Panc1 (cell line): ENCODE data around the gene FAM83D. TPM values are rescaled to one million over a fixed set of nuclear protein-coding genes. Genes with fewer than 3 reads are reported as not detected.

Source experiments
- ATAC-seq: fragments of 200-7000 bp; cut with Tn5 transposase; 2 replicates; pipeline ENCODE4 v1.9.1; 2020; ENCODE audit warnings: mild to moderate bottlenecking, moderate library complexity
- BruUV-seq: library from RNA; stranded (reverse); fragments of 400-500 nt; replicated peaks from 2 replicates; lab custom pipeline; 2021; lab: Mats Ljungman, UMichigan
- CTCF ChIA-PET: fragments of 300-600 bp; sonication (Branson Sonifier 250); formaldehyde crosslinking; loops from one replicate; lab custom pipeline; 2022; ENCODE audit warnings: antibody characterized with exemption; lab: Charles Lee
- POLR2A ChIA-PET: fragments of 300-600 bp; sonication (Branson Sonifier 250); formaldehyde crosslinking; loops from one replicate; lab custom pipeline; 2022; ENCODE audit warnings: antibody characterized with exemption; lab: Charles Lee
- DNase-seq: peaks from one replicate; pipeline ENCODE4 v3.0.0-alpha.2; 2010; ENCODE audit warnings: low read depth, low spot score
- H3K27ac ChIP-seq: 2 replicates; pipeline ENCODE4 v1.5.1; 2011; ENCODE audit warnings: mild to moderate bottlenecking, low read length, inconsistent platforms
- H3K27me3 ChIP-seq: fragments of 200-500 bp; sonication (Bioruptor generic); 2 replicates; pipeline ENCODE4 v1.6.0; 2014; ENCODE audit warnings: low read length, inconsistent platforms; ENCODE audit not compliant: control insufficient read depth, insufficient read depth
- H3K36me3 ChIP-seq: fragments of 200-500 bp; sonication (Bioruptor generic); 2 replicates; pipeline ENCODE4 v1.5.1; 2014; ENCODE audit warnings: inconsistent platforms, mild to moderate bottlenecking, low read length, moderate library complexity; ENCODE audit not compliant: control insufficient read depth, insufficient read depth
- H3K4me1 ChIP-seq: 2 replicates; pipeline ENCODE4 v1.5.1; 2011; ENCODE audit warnings: inconsistent platforms, mild to moderate bottlenecking, low read length, moderate library complexity; ENCODE audit not compliant: control insufficient read depth, insufficient read depth
- H3K4me3 ChIP-seq, 2 experiments: 2 replicates each; pipeline ENCODE4 v1.5.1; 2011 to 2012; ENCODE audit warnings: low read depth in 2 of 2, low read length in 2 of 2, mild to moderate bottlenecking in 2 of 2, inconsistent platforms in 1 of 2, moderate library complexity in 1 of 2
- H3K9me3 ChIP-seq: fragments of 200-500 bp; sonication (Bioruptor generic); 2 replicates; pipeline ENCODE4 v1.5.1; 2014; ENCODE audit warnings: low read depth, mild to moderate bottlenecking, inconsistent platforms, low read length, moderate library complexity; ENCODE audit not compliant: control insufficient read depth, insufficient read depth
- POLR2AphosphoS5 ChIP-seq: IDR thresholded peaks from 2 replicates; pipeline ENCODE4 v1.6.1; 2012; ENCODE audit warnings: mild to moderate bottlenecking, low read depth, low read length, moderate library complexity
- SIN3A ChIP-seq: IDR thresholded peaks from 2 replicates; pipeline ENCODE4 v1.6.1; 2012; ENCODE audit warnings: low read depth, mild to moderate bottlenecking, low read length, moderate library complexity, borderline replicate concordance; ENCODE audit not compliant: insufficient read depth
- TCF7L2 ChIP-seq: IDR thresholded peaks from 2 replicates; pipeline ENCODE4 v1.6.1; 2011; ENCODE audit warnings: mild to moderate bottlenecking, low read depth, low read length, inconsistent platforms
- in situ Hi-C: cut with HindIII; loops from 2 replicates; pipeline ENCODE4 v1.10.0; 2016; ENCODE audit warnings: low sequenced_read_pairs, low pct_unique_long_range_greater_than_20kb
- intact Hi-C: fragments of 100-400 bp; cut with micrococcal nuclease; formaldehyde crosslinking; loops from one replicate; pipeline ENCODE4 v1.10.0; 2022; ENCODE audit not compliant: unreplicated experiment
- total RNA-seq: library from RNA; stranded (reverse); gene quantifications from one replicate; pipeline ENCODE4 v1.2.1, GENCODE V29; 2021; ENCODE audit not compliant: unreplicated experiment
- TF ChIP-seq, protein P1 (sequence below), 2 experiments: IDR thresholded peaks; 2 replicates each; pipeline ENCODE4 v1.6.1; 2011 to 2012; ENCODE audit warnings: low read depth in 2 of 2, control low read depth in 1 of 2, low read length in 1 of 2, mild to moderate bottlenecking in 1 of 2, moderate library complexity in 1 of 2; ENCODE audit not compliant: insufficient read depth in 1 of 2
- TF ChIP-seq, protein P2 (sequence below): fragments of 450-650 bp; IDR thresholded peaks from 2 replicates; pipeline ENCODE4 v1.5.1; 2017; ENCODE audit warnings: mild to moderate bottlenecking

Gene FAM83D
- total RNA-seq, 1 experiment from 2014 or later: 30.9 TPM

DNA sequence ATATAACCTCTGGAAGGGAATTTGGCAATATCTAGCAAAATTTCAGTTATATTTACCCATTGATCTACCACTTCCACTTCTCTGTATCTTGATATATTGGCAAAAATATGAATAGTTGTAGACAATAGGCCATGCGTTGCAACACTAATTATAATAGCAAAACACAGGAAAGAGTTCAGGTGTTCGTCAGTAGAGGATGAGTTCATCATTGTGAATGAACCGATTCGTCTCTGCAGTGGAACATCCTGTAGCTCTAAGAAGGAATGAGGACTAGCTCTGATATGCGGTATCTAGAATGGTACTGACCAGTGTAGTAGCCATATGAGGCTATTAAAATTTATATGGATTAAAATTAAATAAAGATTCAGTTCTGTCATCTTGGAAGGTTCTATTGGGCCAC is 8.3 kb downstream of the FAM83D start:
- Histone ChIP-seq H3K36me3 (no peaks in the 10 kb centered on the region; the same call in 1 of the 2 replicates), H3K27me3 (no peaks in the 10 kb centered on the region), H3K4me1 (peaks cover 8% of the 10 kb centered on the region), H3K27ac (no peak overlapping the region), H3K9me3 (no peaks in the 10 kb centered on the region), H3K4me3 (no peak overlapping the region)
- CTCF ChIA-PET: interaction anchor here (0.7 kb wide), 1 partner anchor 15 kb away, joined by 14 read pairs; no protein-coding TSS in a partner anchor
- POLR2A ChIA-PET: no interaction called here
- DNase-seq (no peak), ATAC-seq (no peak)
- in situ Hi-C loops (no loop called here), intact Hi-C loops (no loop called here)
- TF ChIP-seq POLR2AphosphoS5: no peak
- TF ChIP-seq SIN3A: no peak
- TF ChIP-seq, protein P1, sequence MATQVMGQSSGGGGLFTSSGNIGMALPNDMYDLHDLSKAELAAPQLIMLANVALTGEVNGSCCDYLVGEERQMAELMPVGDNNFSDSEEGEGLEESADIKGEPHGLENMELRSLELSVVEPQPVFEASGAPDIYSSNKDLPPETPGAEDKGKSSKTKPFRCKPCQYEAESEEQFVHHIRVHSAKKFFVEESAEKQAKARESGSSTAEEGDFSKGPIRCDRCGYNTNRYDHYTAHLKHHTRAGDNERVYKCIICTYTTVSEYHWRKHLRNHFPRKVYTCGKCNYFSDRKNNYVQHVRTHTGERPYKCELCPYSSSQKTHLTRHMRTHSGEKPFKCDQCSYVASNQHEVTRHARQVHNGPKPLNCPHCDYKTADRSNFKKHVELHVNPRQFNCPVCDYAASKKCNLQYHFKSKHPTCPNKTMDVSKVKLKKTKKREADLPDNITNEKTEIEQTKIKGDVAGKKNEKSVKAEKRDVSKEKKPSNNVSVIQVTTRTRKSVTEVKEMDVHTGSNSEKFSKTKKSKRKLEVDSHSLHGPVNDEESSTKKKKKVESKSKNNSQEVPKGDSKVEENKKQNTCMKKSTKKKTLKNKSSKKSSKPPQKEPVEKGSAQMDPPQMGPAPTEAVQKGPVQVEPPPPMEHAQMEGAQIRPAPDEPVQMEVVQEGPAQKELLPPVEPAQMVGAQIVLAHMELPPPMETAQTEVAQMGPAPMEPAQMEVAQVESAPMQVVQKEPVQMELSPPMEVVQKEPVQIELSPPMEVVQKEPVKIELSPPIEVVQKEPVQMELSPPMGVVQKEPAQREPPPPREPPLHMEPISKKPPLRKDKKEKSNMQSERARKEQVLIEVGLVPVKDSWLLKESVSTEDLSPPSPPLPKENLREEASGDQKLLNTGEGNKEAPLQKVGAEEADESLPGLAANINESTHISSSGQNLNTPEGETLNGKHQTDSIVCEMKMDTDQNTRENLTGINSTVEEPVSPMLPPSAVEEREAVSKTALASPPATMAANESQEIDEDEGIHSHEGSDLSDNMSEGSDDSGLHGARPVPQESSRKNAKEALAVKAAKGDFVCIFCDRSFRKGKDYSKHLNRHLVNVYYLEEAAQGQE (IDR thresholded peaks at IDR 0.05; ENCODE audit: insufficient read depth in 1 of 2, low read depth in 2 of 2, low read length in 1 of 2): no peak
- no peak for TF ChIP-seq TCF7L2
- TF ChIP-seq, protein P2, sequence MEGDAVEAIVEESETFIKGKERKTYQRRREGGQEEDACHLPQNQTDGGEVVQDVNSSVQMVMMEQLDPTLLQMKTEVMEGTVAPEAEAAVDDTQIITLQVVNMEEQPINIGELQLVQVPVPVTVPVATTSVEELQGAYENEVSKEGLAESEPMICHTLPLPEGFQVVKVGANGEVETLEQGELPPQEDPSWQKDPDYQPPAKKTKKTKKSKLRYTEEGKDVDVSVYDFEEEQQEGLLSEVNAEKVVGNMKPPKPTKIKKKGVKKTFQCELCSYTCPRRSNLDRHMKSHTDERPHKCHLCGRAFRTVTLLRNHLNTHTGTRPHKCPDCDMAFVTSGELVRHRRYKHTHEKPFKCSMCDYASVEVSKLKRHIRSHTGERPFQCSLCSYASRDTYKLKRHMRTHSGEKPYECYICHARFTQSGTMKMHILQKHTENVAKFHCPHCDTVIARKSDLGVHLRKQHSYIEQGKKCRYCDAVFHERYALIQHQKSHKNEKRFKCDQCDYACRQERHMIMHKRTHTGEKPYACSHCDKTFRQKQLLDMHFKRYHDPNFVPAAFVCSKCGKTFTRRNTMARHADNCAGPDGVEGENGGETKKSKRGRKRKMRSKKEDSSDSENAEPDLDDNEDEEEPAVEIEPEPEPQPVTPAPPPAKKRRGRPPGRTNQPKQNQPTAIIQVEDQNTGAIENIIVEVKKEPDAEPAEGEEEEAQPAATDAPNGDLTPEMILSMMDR: no peak
- no TSS peak for BruUV-seq

DNA sequence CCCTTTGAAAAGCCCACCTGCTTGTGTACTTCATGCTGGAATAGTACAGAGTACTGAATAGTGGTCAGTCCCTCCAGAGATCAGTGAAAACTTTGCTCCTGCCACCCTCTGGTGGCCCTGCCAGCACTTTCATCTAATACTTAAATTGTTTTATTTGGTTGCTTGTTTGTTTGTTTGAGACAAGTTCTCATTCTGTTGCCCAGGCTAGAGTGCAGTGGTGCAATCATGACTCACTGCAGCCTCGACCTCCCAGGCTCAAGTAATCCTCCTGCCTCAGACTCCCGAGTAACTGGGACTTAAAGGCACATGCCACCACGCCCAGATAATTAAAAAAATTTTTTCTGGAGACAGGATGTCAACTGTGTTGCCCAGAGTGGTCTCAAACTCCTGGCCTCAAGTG is 9.1 kb downstream of the FAM83D start:
- in situ Hi-C loops: no loop called here
- TF ChIP-seq, protein P2: peak; percentile 56
- no peak for TF ChIP-seq POLR2AphosphoS5

More for the DNA sequence above, 9.1 kb downstream of the FAM83D start:
- Histone ChIP-seq H3K27me3 (no peaks in the 10 kb centered on the region), H3K36me3 (no peaks in the 10 kb centered on the region; the same call in 1 of the 2 replicates), H3K9me3 (no peaks in the 10 kb centered on the region), H3K4me1 (peaks cover 3% of the 10 kb centered on the region), H3K27ac (no peak overlapping the region), H3K4me3 (no peak overlapping the region)
- ATAC-seq (peak; percentile 61; the same call in 1 of the 2 replicates), DNase-seq (peak; percentile 22)
- BruUV-seq: no TSS peak
- ChIA-PET CTCF (no interaction called here), POLR2A (no interaction called here)
- intact Hi-C loops: no loop called here
